ENCODE measurements around the gene DCLRE1B.

Gene DCLRE1B

GRCh38 chr1:113905435-113905861 lies 322 bp downstream of the DCLRE1B start:
- Histone ChIP-seq H3K27ac (ENCODE audit: low read depth, low read length, poor library complexity, severe bottlenecking) (peak overlapping the region; percentile 53), H3K9me2 (ENCODE audit: low read depth, low read length) (no peaks in the 10 kb centered on the region), H3K4me3 (ENCODE audit: low read depth, low read length, poor library complexity, severe bottlenecking) (peak overlapping the region; percentile 86), H3K27me3 (ENCODE audit: insufficient read depth, low read length) (no peaks in the 10 kb centered on the region), H3K4me2 (ENCODE audit: low read length) (peak overlapping the region; percentile 70), H2AFZ (ENCODE audit: low read length) (peak overlapping the region; percentile 68; the same call in 1 of the 2 replicates), H4K20me1 (ENCODE audit: insufficient read depth, low read length) (no peaks in the 10 kb centered on the region), H3K9ac (ENCODE audit: low read length) (peak overlapping the region; percentile 87), H3K36me3 (ENCODE audit: insufficient read depth, low read length) (peaks cover 36% of the 10 kb centered on the region), H3F3A (ENCODE audit: insufficient read depth, low read length) (no peaks in the 10 kb centered on the region; the same call in 1 of the 2 replicates), H3K4me1 (ENCODE audit: insufficient read depth, low read length, severe bottlenecking) (peaks cover 27% of the 10 kb centered on the region), H3K9me3 (ENCODE audit: low read length) (no peaks in the 10 kb centered on the region), H3K79me2 (ENCODE audit: insufficient read depth, low read length) (peaks cover 13% of the 10 kb centered on the region; the same call in 1 of the 2 replicates)
- no peak for TF ChIP-seq EZH2 (IDR thresholded peaks at IDR 0.05; ENCODE audit: borderline replicate concordance, low read length)
- TF ChIP-seq CTCF (IDR thresholded peaks at IDR 0.05; ENCODE audit: low read length) = no peak

- Histone ChIP-seq H3K79me2 (ENCODE audit: insufficient read depth, low read length) (no peaks in the 10 kb centered on the region), H3K9me2 (ENCODE audit: low read depth, low read length) (no peaks in the 10 kb centered on the region), H3K4me3 (ENCODE audit: low read depth, low read length, poor library complexity, severe bottlenecking) (no peak overlapping the region), H3K9me3 (ENCODE audit: low read length) (no peaks in the 10 kb centered on the region), H3K36me3 (ENCODE audit: insufficient read depth, low read length) (peaks cover 38% of the 10 kb centered on the region), H3K27me3 (ENCODE audit: insufficient read depth, low read length) (no peaks in the 10 kb centered on the region), H3K4me2 (ENCODE audit: low read length) (no peak overlapping the region), H3K4me1 (ENCODE audit: insufficient read depth, low read length, severe bottlenecking) (no peaks in the 10 kb centered on the region), H3F3A (ENCODE audit: insufficient read depth, low read length) (no peaks in the 10 kb centered on the region; the same call in 1 of the 2 replicates), H4K20me1 (ENCODE audit: insufficient read depth, low read length) (no peaks in the 10 kb centered on the region), H2AFZ (ENCODE audit: low read length) (no peak overlapping the region), H3K27ac (ENCODE audit: low read depth, low read length, poor library complexity, severe bottlenecking) (no peak overlapping the region), H3K9ac (ENCODE audit: low read length) (no peak overlapping the region)
- TF ChIP-seq CTCF (IDR thresholded peaks at IDR 0.05; ENCODE audit: low read length) (no peak), EZH2 (IDR thresholded peaks at IDR 0.05; ENCODE audit: borderline replicate concordance, low read length) (no peak)
These were observed 7.6 kb downstream of the DCLRE1B start for GRCh38 chr1:113912594-113913311.

- H2AFZ ChIP-seq (ENCODE audit: low read length) = no peak overlapping the region
- H3F3A ChIP-seq (ENCODE audit: insufficient read depth, low read length) = no peaks in the 10 kb centered on the region; the same call in 1 of the 2 replicates
- no peaks in the 10 kb centered on the region for H3K27me3 ChIP-seq (ENCODE audit: insufficient read depth, low read length)
- no peaks in the 10 kb centered on the region for H3K9me3 ChIP-seq (ENCODE audit: low read length)
- H3K9me2 ChIP-seq (ENCODE audit: low read depth, low read length) = no peaks in the 10 kb centered on the region
- no peak overlapping the region for H3K27ac ChIP-seq (ENCODE audit: low read depth, low read length, poor library complexity, severe bottlenecking)
- no peaks in the 10 kb centered on the region for H4K20me1 ChIP-seq (ENCODE audit: insufficient read depth, low read length)
- no peak overlapping the region for H3K4me2 ChIP-seq (ENCODE audit: low read length)
- H3K4me3 ChIP-seq (ENCODE audit: low read depth, low read length, poor library complexity, severe bottlenecking) = no peak overlapping the region
- peaks cover 33% of the 10 kb centered on the region for H3K36me3 ChIP-seq (ENCODE audit: insufficient read depth, low read length)
- TF ChIP-seq CTCF (IDR thresholded peaks at IDR 0.05; ENCODE audit: low read length) (no peak), EZH2 (IDR thresholded peaks at IDR 0.05; ENCODE audit: borderline replicate concordance, low read length) (no peak)
- H3K4me1 ChIP-seq (ENCODE audit: insufficient read depth, low read length, severe bottlenecking) = no peaks in the 10 kb centered on the region
- no peaks in the 10 kb centered on the region for H3K79me2 ChIP-seq (ENCODE audit: insufficient read depth, low read length)
- no peak overlapping the region for H3K9ac ChIP-seq (ENCODE audit: low read length)
These were observed 8.2 kb downstream of the DCLRE1B start for GRCh38 chr1:113913312-113913668.
